ENCODE measurements around the gene CLEC4M. TPM values are rescaled to one million over a fixed set of nuclear protein-coding genes. Genes with fewer than 3 reads are reported as not detected.

The CLEC4M gene
- total and polyA plus RNA-seq, 2 of the 8 experiments (the other 6 are each of a cell fraction or from before 2014, with no cell fraction given): not detected

DNA sequence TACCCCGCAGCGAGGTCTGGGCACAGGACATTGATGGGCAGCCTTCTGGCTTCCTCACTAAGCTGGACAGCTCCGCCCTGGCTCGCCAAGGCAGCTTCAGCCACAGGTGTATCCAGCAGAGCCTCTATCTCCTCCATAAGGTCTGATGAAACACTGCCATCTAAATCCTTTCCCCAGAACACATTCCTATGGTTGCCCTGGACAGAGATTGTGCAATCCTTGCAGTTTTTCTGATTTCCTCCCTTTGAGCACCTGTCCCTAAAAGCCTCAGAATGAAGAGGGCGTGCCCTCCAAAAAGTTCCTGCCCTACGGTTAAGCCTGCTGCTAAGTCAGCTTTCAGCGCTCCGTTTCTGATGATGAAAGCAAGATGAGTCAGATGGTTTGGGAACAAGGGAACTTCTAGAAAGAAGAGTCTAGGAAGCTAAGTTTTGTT lies 21.0 kb downstream of the CLEC4M start:
- Histone ChIP-seq H3K4me2 (ENCODE audit: insufficient read depth in 1 of 2, low read depth in 2 of 2, low read length in 2 of 2) (no peak overlapping the region), H3K4me3 (ENCODE audit: extremely low read depth in 1 of 4, insufficient read depth in 2 of 4, low read depth in 3 of 4, low read length in 4 of 4) (no peak overlapping the region), H3K27me3 (replicated peaks in 1 of 4; ENCODE audit: control insufficient read depth in 3 of 4, extremely low read depth in 1 of 4, insufficient read depth in 3 of 4, low read length in 3 of 4) (peaks cover 10 to 22% (median 20%) of the 10 kb centered on the region in 4 experiments), H2BK20ac (ENCODE audit: low read length) (no peak overlapping the region), H3K36me3 (ENCODE audit: control insufficient read depth in 2 of 4, insufficient read depth in 4 of 4, low read length in 3 of 4) (no peaks in the 10 kb centered on the region), H2AFZ (ENCODE audit: low read length) (no peak overlapping the region), H2BK15ac (ENCODE audit: low read length) (no peak overlapping the region; the same call in 1 of the 2 replicates), H3K27ac (ENCODE audit: low read depth, low read length) (no peak overlapping the region), H4K5ac (ENCODE audit: insufficient read length, low read depth, low read length) (no peak overlapping the region), H3K23ac (ENCODE audit: insufficient read length) (no peak overlapping the region), H4K20me1 (replicated peaks in 1 of 2; ENCODE audit: control insufficient read depth in 1 of 2, insufficient read depth in 2 of 2, low read length in 2 of 2) (peaks cover 0 to 2% of the 10 kb centered on the region in 2 experiments), H4K91ac (replicated peaks; ENCODE audit: insufficient read length, low read length) (no peak overlapping the region), H3K9me3 (ENCODE audit: insufficient read depth in 2 of 2, low read depth in 1 of 2, low read length in 1 of 2) (no peaks in the 10 kb centered on the region; a peak in 1 of 4 replicates), H3K23me2 (ENCODE audit: low read depth, low read length) (peaks cover 11% of the 10 kb centered on the region), H2BK12ac (ENCODE audit: low read depth, low read length) (no peak overlapping the region), H3K18ac (ENCODE audit: extremely low read depth, low read length) (no peak overlapping the region), H3K56ac (replicated peaks; ENCODE audit: insufficient read length, low read depth, low read length) (no peak overlapping the region), H3K14ac (ENCODE audit: insufficient read length) (no peak overlapping the region), H2AK5ac (ENCODE audit: low read depth, low read length) (no peak overlapping the region), H2BK5ac (ENCODE audit: low read depth, low read length) (no peak overlapping the region), H3K9ac (replicated peaks in 1 of 4; ENCODE audit: extremely low read depth in 1 of 4, low read depth in 3 of 4, low read length in 3 of 4) (no peak overlapping the region), H2BK120ac (replicated peaks; ENCODE audit: low read depth, low read length) (no peak overlapping the region), H3K4me1 (replicated peaks in 1 of 4; ENCODE audit: control insufficient read depth in 3 of 4, insufficient read depth in 4 of 4, low read length in 3 of 4) (peaks cover 0 to 15% (median 8%) of the 10 kb centered on the region in 4 experiments; a peak in 6 of 7 replicates), H3K4ac (replicated peaks; ENCODE audit: insufficient read length, low read depth, low read length) (no peak overlapping the region), H4K8ac (ENCODE audit: extremely low read depth, insufficient read depth, low read length) (no peak overlapping the region), H3K79me1 (ENCODE audit: low read depth, low read length) (no peaks in the 10 kb centered on the region), H3K79me2 (ENCODE audit: control insufficient read depth in 1 of 2, insufficient read depth in 2 of 2, low read length in 2 of 2) (no peaks in the 10 kb centered on the region)
- TF ChIP-seq HDAC6 (IDR thresholded peaks at IDR 0.05; ENCODE audit: low read depth, low read length): no peak
- no peak for TF ChIP-seq CHD1 (IDR thresholded peaks at IDR 0.05; ENCODE audit: low read depth, low read length)
- no peak for TF ChIP-seq RAD21 (IDR thresholded peaks at IDR 0.05 in 1 of 2, conservative IDR thresholded peaks at IDR 0.05 in 1 of 2; ENCODE audit: low read depth in 2 of 2, low read length in 2 of 2)
- TF ChIP-seq SP2 (IDR thresholded peaks at IDR 0.05; ENCODE audit: low read length): no peak
- no peak for TF ChIP-seq TEAD4 (IDR thresholded peaks at IDR 0.05; ENCODE audit: low read depth, low read length)
- TF ChIP-seq CEBPB (IDR thresholded peaks at IDR 0.05; ENCODE audit: low read depth, low read length): peak; percentile 92
- peak; percentile 27; the same call in 1 of the 2 replicates for TF ChIP-seq BACH1 (IDR thresholded peaks at IDR 0.05; ENCODE audit: low read length)
- no peak for TF ChIP-seq CREB1 (IDR thresholded peaks at IDR 0.05)
- TF ChIP-seq EZH2 (IDR thresholded peaks at IDR 0.05; ENCODE audit: low read depth, low read length, severe bottlenecking): no peak
- no peak for TF ChIP-seq POLR2A (IDR thresholded peaks at IDR 0.05; ENCODE audit: control extremely low read depth in 1 of 2, low read depth in 2 of 2, low read length in 2 of 2)
- ChIA-PET CTCF (ENCODE audit: partially characterized antibody) (interaction anchor here (0.7 to 1.8 kb wide), 5 partner anchors 12 to 41 kb away, joined by 3 to 9 read pairs (median 3); no protein-coding TSS in a partner anchor), POLR2A (ENCODE audit: partially characterized antibody) (interaction anchor here (0.5 to 1.0 kb wide), 3 partner anchors 10 to 21 kb away, joined by 3 to 4 read pairs (median 3); no protein-coding TSS in a partner anchor)
- WGBS, 2 experiments (ENCODE audit: extremely low coverage in 1 of 2, insufficient coverage in 1 of 2, insufficient read length in 1 of 2, insufficient replicate concordance in 2 of 2, low coverage in 1 of 2, low lambda C conversion rate in 2 of 2, missing lambda C conversion rate in 1 of 2): 61% methylated on average over 8 of the region's 8 CpGs; no CpG with 5 or more reads in 1 of the 2 experiments
- no peak for DNase-seq (ENCODE audit: low read depth in 1 of 2, low spot score in 2 of 2)
- FAIRE-seq: no peak

Data from H1 (cell line).